HG03575 (cell line): ENCODE results near the gene SPINK7.
"Not testable (repeated sequence)": the region's sequence is repeated elsewhere in the genome, so short reads cannot be mapped to it uniquely, and the experiment has no call there.

Source experiments
- ATAC-seq: cut with Tn5 transposase; IDR thresholded peaks from one replicate; pipeline ENCODE4 v1.9.1; 2021; ENCODE audit not compliant: unreplicated experiment, insufficient number of reproducible peaks, low FRiP score; ENCODE audit errors: extremely low read depth

The SPINK7 gene

DNA sequence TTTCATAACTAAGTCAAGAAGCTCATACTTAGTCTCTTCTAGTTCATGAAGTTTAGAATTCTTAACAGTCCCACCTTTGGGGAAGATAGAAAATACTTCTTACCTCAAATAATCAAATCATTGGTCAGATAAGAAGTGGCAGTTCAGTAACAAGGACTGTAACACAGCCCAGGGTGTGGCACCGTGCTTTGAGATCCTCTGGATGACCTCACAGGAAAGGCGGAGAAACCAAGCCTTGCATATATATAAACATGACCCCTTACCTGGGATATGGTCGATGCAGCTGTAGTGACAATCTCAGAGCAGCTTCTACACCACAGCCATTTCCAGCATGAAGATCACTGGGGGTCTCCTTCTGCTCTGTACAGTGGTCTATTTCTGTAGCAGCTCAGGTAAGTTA, at the start of gene SPINK7:
Gene SPINK7 (plus strand): TSS at position 271 of the 400 bp plus-strand sequence. CDS start 61 bp downstream, at position 332.
- ATAC-seq = no peak

- no peak for ATAC-seq
Measured at GRCh38 chr5:148267962-148268361, 44.3 kb upstream of the SPINK7 start.

DNA sequence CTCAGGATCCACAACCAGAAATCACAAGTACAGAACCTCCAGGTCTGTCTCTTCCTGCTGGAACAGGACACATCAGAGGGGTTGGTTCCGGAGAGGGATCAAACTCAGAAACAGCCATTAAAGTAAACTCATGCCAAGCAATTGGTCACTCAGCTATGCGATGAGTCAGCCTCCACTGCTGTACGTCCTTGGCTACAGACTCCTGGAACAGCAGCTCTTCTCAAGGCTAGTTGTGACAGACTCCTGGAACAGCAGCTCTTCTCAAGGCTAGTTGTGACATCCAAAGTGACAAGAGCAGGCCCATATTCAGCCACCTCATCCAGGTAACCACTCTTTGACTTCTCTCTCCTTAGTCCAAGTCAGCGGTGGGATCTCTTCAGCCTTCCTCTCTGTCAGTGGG, 43.7 kb upstream of the SPINK7 start, which contains the start of gene SPINK13:
Gene SPINK13 (plus strand): TSS at position 229 of the 400 bp plus-strand sequence. CDS start 1,279 bp downstream, outside the sequence.
- no peak for ATAC-seq

DNA sequence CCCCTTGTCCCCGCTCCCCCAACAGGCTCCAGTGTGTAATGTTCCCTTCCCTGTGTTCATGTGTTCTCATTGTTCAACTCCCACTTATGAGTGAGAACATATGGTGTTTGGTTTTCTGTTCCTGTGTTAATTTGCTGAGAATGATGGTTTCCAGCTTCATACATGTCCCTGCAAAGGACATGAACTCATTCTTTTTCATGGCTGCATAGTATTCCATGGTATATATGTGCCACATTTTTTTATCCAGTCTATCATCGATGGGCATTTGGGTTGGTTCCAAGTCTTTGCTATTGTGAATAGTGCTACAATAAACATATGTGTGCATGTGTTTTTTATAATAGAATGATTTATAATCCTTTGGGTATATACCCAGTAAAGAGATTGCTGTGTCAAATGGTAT, 37.1 kb upstream of the SPINK7 start:
- ATAC-seq = not testable (repeated sequence)

DNA sequence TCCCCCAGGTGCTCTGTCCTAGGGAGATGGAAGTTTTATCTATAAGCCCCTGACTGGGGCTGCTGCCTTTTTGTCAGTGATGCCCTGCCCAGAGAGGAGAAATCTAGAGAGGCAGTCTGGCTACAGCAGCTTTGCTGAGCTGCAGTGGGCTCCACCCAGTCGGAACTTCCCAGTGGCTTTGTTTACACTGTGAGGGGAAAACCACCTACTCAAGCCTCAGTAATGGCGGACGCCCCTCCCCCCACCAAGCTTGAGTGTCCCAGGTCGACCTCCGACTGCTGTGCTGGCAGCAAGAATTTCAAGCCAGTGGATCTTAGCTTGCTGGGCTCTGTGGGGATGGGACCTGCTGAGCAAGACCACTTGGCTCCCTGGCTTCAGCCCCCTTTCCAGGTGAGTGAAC, 31.3 kb upstream of the SPINK7 start:
- not testable (repeated sequence) for ATAC-seq

- ATAC-seq = not testable (repeated sequence)
Measured at GRCh38 chr5:148281336-148281735, 30.9 kb upstream of the SPINK7 start.

DNA sequence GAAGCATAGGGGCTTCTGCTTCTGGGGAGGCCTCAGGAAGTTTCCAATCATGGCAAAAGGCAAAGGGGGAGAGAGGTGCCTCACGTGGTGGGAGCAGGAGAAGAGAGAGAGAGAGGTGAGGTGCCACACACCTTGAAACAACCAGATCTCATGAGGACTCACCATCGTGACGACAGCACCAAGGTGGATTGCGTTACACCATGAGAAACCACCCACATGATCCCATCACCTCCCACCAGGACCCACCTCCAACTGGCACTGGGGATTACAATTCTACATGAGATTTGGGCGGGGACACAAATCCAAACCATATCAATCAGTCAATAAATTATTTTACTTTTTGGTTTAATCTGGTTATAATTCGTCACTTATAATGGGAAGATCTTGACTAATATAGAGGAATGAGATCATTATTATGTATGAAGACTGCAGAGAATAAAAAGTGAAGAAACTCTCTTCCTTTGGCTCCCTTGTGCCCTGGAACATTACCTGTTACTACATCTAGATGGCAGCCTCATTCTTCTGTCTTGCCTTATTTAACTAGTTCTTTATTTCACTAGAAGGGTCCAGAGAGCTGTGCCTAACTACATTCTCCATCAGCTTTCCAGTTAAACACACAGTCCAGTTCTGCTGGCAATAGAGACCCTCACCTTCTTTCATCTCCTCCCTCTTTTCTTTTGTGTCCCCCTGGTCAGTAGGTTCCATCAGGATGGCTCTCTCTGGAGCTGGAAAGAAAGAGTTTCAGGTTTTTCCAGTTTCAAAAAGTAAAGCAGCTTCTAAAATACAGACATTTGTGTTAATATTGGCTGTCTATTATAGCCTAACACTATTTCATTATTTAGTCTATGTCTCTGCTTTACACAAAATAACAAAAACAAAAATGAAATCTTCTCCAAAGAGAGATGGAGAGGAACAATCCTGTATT, 21.7 kb upstream of the SPINK7 start:
- ATAC-seq = no peak

GRCh38 chr5:148297731-148298130, 14.5 kb upstream of the SPINK7 start:
- ATAC-seq = no peak

GRCh38 chr5:148306446-148306845, 5.8 kb upstream of the SPINK7 start:
- ATAC-seq = no peak

- no peak for ATAC-seq
Measured at GRCh38 chr5:148309019-148309418, 3.2 kb upstream of the SPINK7 start.

GRCh38 chr5:148309746-148310145, 2.5 kb upstream of the SPINK7 start:
- no peak for ATAC-seq

- ATAC-seq = no peak
Measured at GRCh38 chr5:148311484-148311883, 739 bp upstream of the SPINK7 start.

GRCh38 chr5:148314187-148314586, 2.0 kb downstream of the SPINK7 start:
- no peak for ATAC-seq

DNA sequence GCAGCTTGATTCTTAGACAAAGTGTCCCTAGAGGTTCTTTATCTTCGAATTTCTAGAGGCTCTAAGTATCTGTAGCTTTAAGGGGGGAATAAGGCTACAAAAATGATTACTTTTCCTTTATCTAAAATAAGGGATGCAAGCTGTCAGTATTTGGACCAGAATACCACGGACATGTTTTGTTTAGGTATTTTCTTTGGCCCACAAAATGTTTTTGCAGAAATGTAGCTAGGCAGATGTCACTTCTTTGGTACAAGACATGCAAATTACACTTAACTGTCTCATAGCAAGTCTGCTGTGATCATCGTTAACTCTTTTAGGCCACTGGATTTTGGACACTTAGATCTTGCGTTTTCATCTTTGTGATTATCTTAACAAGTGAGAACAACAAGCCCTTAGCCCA, 2.5 kb downstream of the SPINK7 start:
- no peak for ATAC-seq

DNA sequence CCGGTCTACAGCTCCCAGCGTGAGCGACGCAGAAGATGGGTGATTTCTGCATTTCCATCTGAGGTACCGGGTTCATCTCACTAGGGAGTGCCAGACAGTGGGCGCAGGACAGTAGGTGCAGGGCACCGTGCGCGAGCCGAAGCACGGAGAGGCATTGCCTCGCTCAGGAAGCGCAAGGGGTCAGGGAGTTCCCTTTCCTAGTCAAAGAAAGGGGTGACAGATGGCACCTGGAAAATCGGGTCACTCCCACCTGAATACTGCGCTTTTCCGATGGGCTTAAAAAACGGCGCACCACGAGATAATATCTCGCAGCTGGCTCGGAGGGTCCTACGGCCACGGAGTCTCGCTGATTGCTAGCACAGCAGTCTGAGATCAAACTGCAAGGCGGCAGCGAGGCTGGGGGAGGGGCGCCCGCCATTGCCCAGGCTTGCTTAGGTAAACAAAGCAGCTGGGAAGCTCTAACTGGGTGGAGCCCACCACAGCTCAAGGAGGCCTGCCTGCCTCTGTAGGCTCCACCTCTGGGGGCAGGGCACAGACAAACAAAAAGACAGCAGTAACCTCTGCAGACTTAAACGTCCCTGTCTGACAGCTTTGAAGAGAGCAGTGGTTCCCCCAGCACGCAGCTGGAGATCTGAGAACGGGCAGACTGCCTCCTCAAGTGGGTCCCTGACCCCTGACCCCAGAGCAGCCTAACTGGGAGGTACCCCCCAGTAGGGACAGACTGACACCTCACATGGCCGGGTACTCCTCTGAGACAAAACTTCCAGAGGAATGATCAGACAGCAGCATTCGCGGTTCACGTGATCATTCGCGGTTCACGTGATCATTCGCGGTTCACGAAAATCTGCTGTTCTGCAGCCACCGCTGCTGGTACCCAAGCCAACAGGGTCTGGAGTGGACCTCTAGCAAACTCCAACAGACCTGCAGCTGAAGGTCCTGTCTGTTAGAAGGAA, 8.1 kb downstream of the SPINK7 start:
- not testable (repeated sequence) for ATAC-seq

DNA sequence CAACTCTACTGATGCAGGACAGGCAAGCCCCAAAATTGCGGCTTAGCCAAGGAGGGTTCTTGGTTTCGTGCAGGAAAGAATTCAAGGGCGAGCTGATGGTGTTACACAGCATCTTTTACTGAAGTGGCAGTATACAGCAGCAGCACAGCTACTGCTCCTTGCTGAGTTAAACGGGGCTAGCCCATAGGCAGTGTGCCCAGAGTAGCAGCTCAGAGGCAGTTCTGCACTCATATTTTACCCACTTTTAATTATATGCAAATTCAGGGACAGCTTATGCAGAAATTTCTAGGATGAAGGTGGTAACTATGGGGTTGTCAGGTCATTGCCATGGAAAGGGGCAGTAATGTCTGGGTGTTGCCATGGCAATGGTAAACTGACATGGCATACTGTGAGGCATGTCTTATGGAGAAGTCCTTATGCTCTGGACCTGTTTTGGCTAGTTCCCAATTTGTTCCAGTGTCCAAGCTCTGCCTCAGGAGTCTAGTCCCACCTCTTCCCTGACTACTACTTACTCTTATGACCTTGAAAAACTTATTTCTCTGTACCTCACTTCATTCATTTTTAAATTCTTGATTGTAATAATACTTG, 21.1 kb downstream of the SPINK7 start:
- ATAC-seq = no peak

- no peak for ATAC-seq
Measured at GRCh38 chr5:148335259-148335658, 23.0 kb downstream of the SPINK7 start, which contains the start of gene SPINK9. Gene SPINK9 (plus strand): TSS chr5:148335559. CDS start chr5:148335614, 55 bp downstream.

DNA sequence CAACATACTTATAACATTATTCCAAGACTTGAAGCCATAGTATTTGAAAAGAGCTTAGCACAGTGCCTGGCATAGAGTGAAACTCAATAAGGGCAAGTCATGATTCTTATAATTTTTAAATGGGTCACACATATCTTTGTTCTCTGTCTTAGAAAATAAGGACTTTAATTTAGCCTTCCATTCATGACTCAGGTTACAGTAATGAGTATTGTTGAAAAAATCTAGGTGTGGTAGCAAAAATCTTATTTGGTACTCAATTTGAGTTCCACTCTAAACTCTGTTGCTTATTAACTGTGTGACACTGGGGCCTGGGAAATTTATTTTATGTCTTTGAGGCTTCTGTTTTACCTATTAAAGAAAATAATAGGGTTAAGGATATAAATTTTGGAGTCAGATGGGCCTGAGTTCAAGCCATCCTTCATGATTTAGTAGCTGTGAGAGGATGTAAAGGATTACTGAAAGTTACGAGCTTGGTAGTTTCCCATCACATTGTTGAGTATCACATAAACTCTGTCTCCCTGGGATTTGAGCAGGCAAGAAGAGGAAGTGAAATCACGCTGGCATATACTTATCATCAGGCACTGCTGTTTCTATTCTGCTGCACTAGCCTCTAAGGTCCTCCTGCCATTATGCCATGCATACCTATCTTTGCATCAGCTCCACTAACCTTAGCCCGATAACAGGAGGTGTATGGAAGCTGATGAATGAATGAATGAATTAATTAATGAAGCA, 24.6 kb downstream of the SPINK7 start:
- no peak for ATAC-seq
